PFSK-1 (cell line): ENCODE measurements around the gene EFHD2.

Experiments used
- FOXP2 ChIP-seq: optimal IDR thresholded peaks from 2 replicates; pipeline ENCODE3; 2011; ENCODE audit warnings: borderline replicate concordance, control low read depth, inconsistent platforms; ENCODE audit not compliant: insufficient read depth; ENCODE audit errors: extremely low read length, extremely low read depth
- POLR2AphosphoS5 ChIP-seq: IDR thresholded peaks from 2 replicates; pipeline ENCODE4 v1.6.1; 2012; ENCODE audit warnings: low read depth, mild to moderate bottlenecking, control low read depth, low read length, moderate library complexity
- SIN3A ChIP-seq: IDR thresholded peaks from 2 replicates; pipeline ENCODE4 v1.6.1; 2012; ENCODE audit warnings: mild to moderate bottlenecking, low read length, moderate library complexity, borderline replicate concordance; ENCODE audit not compliant: insufficient read depth
- TAF1 ChIP-seq: IDR thresholded peaks from 2 replicates; pipeline ENCODE4 v1.6.1; 2012; ENCODE audit warnings: low read length, control low read depth, borderline replicate concordance; ENCODE audit not compliant: insufficient read depth
- TF ChIP-seq, protein P1 (sequence below), 2 experiments: IDR thresholded peaks; 2 replicates each; pipeline versions ENCODE4 v1.6.1 to v1.8.0; 2011 to 2012; ENCODE audit warnings: low read depth in 2 of 2, low read length in 2 of 2, control low read depth in 1 of 2, inconsistent platforms in 1 of 2, mild to moderate bottlenecking in 1 of 2, moderate library complexity in 1 of 2; ENCODE audit not compliant: insufficient read depth in 1 of 2

Gene EFHD2

DNA sequence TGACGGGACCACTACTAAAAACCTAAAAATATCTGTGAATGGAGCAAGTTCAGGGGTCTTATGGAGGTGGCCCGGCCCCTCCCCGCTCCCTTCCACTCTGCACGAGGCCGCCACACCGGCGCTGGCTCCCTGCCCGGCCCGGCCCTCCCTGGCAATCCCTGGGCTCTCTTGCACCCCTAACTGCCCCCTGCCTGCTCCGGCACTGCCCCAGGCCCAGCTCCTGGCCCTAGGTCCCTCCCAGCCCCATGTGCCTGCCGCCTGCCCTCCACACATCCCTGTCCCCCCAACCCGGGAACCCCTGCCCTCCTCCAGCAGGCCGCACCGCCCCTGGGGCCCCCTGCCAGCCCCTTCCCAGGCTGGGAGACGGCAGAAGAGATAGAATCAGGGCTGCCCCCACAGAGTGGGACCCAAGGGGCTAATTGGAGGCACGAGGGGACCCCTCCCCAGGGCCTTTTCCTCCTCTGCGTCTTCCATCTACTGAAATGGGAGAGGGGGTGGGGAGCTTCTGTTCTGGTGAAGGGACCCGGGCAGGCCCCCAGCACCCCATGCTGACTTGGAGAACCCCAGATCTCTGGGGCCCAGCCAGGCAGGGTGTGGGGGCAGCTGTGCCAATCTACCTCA is 19.2 kb downstream of the EFHD2 start:
- TF ChIP-seq FOXP2, result no peak
- TF ChIP-seq SIN3A, result no peak
- TF ChIP-seq, protein P1, sequence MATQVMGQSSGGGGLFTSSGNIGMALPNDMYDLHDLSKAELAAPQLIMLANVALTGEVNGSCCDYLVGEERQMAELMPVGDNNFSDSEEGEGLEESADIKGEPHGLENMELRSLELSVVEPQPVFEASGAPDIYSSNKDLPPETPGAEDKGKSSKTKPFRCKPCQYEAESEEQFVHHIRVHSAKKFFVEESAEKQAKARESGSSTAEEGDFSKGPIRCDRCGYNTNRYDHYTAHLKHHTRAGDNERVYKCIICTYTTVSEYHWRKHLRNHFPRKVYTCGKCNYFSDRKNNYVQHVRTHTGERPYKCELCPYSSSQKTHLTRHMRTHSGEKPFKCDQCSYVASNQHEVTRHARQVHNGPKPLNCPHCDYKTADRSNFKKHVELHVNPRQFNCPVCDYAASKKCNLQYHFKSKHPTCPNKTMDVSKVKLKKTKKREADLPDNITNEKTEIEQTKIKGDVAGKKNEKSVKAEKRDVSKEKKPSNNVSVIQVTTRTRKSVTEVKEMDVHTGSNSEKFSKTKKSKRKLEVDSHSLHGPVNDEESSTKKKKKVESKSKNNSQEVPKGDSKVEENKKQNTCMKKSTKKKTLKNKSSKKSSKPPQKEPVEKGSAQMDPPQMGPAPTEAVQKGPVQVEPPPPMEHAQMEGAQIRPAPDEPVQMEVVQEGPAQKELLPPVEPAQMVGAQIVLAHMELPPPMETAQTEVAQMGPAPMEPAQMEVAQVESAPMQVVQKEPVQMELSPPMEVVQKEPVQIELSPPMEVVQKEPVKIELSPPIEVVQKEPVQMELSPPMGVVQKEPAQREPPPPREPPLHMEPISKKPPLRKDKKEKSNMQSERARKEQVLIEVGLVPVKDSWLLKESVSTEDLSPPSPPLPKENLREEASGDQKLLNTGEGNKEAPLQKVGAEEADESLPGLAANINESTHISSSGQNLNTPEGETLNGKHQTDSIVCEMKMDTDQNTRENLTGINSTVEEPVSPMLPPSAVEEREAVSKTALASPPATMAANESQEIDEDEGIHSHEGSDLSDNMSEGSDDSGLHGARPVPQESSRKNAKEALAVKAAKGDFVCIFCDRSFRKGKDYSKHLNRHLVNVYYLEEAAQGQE (IDR thresholded peaks at IDR 0.05; ENCODE audit: insufficient read depth in 1 of 2, low read depth in 2 of 2, low read length in 2 of 2), result no peak
- no peak for TF ChIP-seq TAF1
- no peak for TF ChIP-seq POLR2AphosphoS5

- TF ChIP-seq SIN3A (no peak), FOXP2 (no peak), TAF1 (no peak), POLR2AphosphoS5 (no peak)
- TF ChIP-seq, protein P1 (IDR thresholded peaks at IDR 0.05; ENCODE audit: insufficient read depth in 1 of 2, low read depth in 2 of 2, low read length in 2 of 2), result no peak
Observed at GRCh38 chr1:15429701-15430149, 20.0 kb downstream of the EFHD2 start.

DNA sequence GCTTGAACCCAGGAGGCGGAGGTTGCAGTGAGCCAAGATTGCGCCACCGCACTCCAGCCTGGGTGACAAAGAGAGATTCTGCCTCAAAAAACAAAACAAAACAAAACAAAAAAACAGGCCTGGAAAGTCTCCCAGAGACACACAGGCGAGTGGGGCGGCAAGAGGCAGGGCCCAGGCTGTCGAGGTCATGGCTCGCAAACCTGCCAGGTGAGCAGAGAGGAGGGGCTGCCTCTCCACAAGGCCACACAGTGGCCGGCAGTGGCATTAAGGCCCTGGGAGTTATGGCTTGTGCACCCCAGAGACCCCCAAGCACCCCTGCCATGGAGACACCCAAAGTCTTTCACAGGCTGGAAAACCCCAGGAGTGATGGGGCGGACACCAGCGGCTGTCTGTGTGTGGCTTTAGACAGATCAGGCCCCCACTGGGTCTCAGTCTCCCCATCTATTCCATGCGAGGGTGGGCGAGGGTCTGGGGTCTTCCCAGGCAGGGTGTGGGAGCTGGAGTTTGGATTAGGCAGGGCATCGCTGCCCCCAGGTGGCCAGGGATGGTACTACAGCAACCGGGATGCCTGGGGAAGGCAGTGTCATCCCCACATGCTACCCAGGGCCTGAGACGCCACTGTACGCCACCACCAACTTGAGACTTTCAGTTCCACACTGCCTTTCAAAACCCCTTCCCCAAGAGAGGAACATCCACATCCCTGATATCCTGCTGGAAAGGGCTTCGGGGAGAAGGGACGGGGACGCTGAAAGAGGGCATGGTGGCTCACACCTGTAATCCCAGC is 21.3 kb downstream of the EFHD2 start:
- no peak for TF ChIP-seq POLR2AphosphoS5
- TF ChIP-seq, protein P1 (IDR thresholded peaks at IDR 0.05; ENCODE audit: insufficient read depth in 1 of 2, low read depth in 2 of 2, low read length in 2 of 2), result no peak
- TF ChIP-seq FOXP2, result no peak
- no peak for TF ChIP-seq SIN3A
- no peak for TF ChIP-seq TAF1

DNA sequence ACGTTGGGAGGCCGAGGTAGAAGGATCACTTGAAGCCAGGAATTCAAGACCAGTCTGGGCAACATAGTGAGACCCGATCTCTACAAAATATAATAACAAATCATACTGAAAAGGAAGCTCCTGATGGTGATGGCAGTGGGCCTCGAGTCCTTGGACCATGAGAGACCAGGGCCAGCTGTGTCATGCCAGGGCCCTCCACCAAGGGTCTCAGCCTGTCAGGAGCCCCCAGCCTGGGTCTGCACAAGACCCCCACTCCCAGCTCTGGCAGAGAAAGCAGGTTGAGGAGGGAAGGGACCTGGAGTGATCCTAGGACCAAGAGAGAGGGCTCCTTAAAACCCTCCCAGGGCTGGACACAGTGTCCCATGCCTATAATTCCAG is 21.9 kb downstream of the EFHD2 start:
- TF ChIP-seq SIN3A (no peak), POLR2AphosphoS5 (no peak), FOXP2 (no peak), TAF1 (no peak)
- TF ChIP-seq, protein P1 (IDR thresholded peaks at IDR 0.05; ENCODE audit: insufficient read depth in 1 of 2, low read depth in 2 of 2, low read length in 2 of 2), result no peak
